Neural progenitor cell (in vitro differentiated cells): Measurements from ENCODE around the gene CCDC73. TPM values are rescaled to one million over a fixed set of nuclear protein-coding genes. Genes with fewer than 3 reads are reported as not detected.

Experiments
- DNase-seq: peaks from one replicate; pipeline ENCODE4 v3.0.0-alpha.2; 2016; ENCODE audit warnings: low spot score
- H2AFZ ChIP-seq: fragments of 200-600 bp; sonication (generic); replicated peaks from 2 replicates; pipeline ENCODE4 v1.6.1; 2016; ENCODE audit warnings: antibody characterized with exemption
- H3F3A ChIP-seq: fragments of 200-600 bp; sonication (generic); 2 replicates; pipeline ENCODE4 v1.6.1; 2016; ENCODE audit warnings: antibody characterized with exemption, low read depth
- H3K27ac ChIP-seq: fragments of 200-600 bp; sonication (generic); 2 replicates; pipeline ENCODE4 v1.5.1; 2016; ENCODE audit warnings: mild to moderate bottlenecking
- H3K27me3 ChIP-seq: fragments of 200-600 bp; sonication (generic); 2 replicates; pipeline ENCODE4 v1.6.1; 2016; ENCODE audit warnings: mild to moderate bottlenecking, moderate library complexity
- H3K36me3 ChIP-seq: fragments of 200-600 bp; sonication (generic); 2 replicates; pipeline ENCODE4 v1.5.1; 2016
- H3K4me1 ChIP-seq: fragments of 200-600 bp; sonication (generic); 2 replicates; pipeline ENCODE4 v1.6.1; 2016; ENCODE audit warnings: mixed run types
- H3K4me2 ChIP-seq: fragments of 200-600 bp; sonication (generic); 2 replicates; pipeline ENCODE4 v1.6.1; 2016
- H3K4me3 ChIP-seq: fragments of 200-600 bp; sonication (generic); 2 replicates; pipeline ENCODE4 v1.5.1; 2016
- H3K79me2 ChIP-seq: fragments of 200-600 bp; sonication (generic); 2 replicates; pipeline ENCODE4 v1.6.1; 2016; ENCODE audit warnings: low read depth
- H3K9ac ChIP-seq: fragments of 200-600 bp; sonication (generic); 2 replicates; pipeline ENCODE4 v1.6.1; 2016
- H3K9me3 ChIP-seq: fragments of 200-600 bp; sonication (generic); 2 replicates; pipeline ENCODE4 v1.5.1; 2016; ENCODE audit warnings: low read depth
- H4K20me1 ChIP-seq: fragments of 200-600 bp; sonication (generic); 2 replicates; pipeline ENCODE4 v1.6.1; 2016; ENCODE audit warnings: low read depth
- H3K27ac Mint-ChIP-seq: 3 replicates; pipeline ENCODE4 v1.8.0; 2021; ENCODE audit warnings: mixed read lengths
- H3K27me3 Mint-ChIP-seq: 2 replicates; pipeline ENCODE4 v1.8.0; 2022; ENCODE audit warnings: low read depth, mild to moderate bottlenecking, inconsistent platforms, moderate library complexity, mixed read lengths; ENCODE audit not compliant: insufficient read depth
- H3K36me3 Mint-ChIP-seq: 3 replicates; pipeline ENCODE4 v1.8.0; 2021; ENCODE audit warnings: mixed read lengths
- H3K4me1 Mint-ChIP-seq: 3 replicates; pipeline ENCODE4 v1.8.0; 2021; ENCODE audit warnings: mixed read lengths
- H3K4me3 Mint-ChIP-seq: 3 replicates; pipeline ENCODE4 v1.8.0; 2021; ENCODE audit warnings: mild to moderate bottlenecking, moderate library complexity, mixed read lengths
- H3K9me3 Mint-ChIP-seq: 3 replicates; pipeline ENCODE4 v1.8.0; 2020; ENCODE audit warnings: mixed read lengths
- EZH2 ChIP-seq: fragments of 200-600 bp; sonication (generic); IDR thresholded peaks from 2 replicates; pipeline ENCODE4 v1.6.1; 2017; ENCODE audit warnings: antibody characterized with exemption, mild to moderate bottlenecking, moderate library complexity
- EZH2phosphoT487 ChIP-seq: fragments of 200-600 bp; sonication (generic); IDR thresholded peaks from 2 replicates; pipeline ENCODE4 v1.6.1; 2017; ENCODE audit warnings: antibody characterized with exemption
- total RNA-seq: library from RNA; depleted of rRNA; stranded (reverse); fragments of >200 nt; gene quantifications from 2 replicates; pipeline ENCODE4 v1.2.3, GENCODE V29; 2015; ENCODE audit warnings: low replicate concordance
- TF ChIP-seq, protein P1 (sequence below): fragments of 200-600 bp; sonication (generic); IDR thresholded peaks from 2 replicates; pipeline ENCODE4 v1.5.1; 2017; ENCODE audit warnings: antibody characterized with exemption, mild to moderate bottlenecking

The CCDC73 gene
- total RNA-seq, result not detected in 2 replicates

DNA sequence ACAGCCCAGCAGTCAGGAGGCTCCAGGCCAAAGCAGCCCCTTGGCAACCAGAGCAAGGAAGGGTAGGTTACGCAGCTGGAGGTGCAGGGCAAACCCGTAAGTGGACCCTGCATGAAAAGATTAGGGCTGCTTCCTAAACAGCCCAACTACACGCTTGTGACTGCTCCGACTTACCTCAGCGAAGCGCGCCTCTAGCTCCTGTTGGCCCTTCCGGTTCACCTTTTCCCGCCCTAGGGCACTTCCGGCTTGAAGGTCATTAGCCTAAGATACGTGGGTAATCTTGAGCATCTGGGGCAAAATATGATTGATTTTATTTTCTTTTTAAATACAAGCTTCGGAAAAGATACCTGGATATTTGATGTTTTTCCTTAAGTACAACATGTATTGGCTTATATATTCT is at the start of gene CCDC73:
TSS of gene CCDC73 (minus strand) at position 224 of the 400 bp plus-strand sequence. CDS start 34,419 bp downstream, outside the sequence.
- Mint-ChIP-seq H3K4me1 (no peaks in the 10 kb centered on the region), H3K27ac (no peak within 1 kb of the TSS), H3K4me3 (no peak within 1 kb of the TSS), H3K27me3 (peaks cover 2% of the 10 kb centered on the region), H3K9me3 (no peaks in the 10 kb centered on the region), H3K36me3 (no peaks in the 10 kb centered on the region)
- Histone ChIP-seq H3K27me3 (peaks cover 4% of the 10 kb centered on the region), H3K4me2 (no peak within 1 kb of the TSS), H3K9me3 (no peaks in the 10 kb centered on the region), H3K79me2 (no peaks in the 10 kb centered on the region), H3K4me3 (no peak within 1 kb of the TSS), H3K36me3 (no peaks in the 10 kb centered on the region), H3K9ac (no peak within 1 kb of the TSS), H3K4me1 (no peaks in the 10 kb centered on the region), H2AFZ (no peak within 1 kb of the TSS), H4K20me1 (no peaks in the 10 kb centered on the region), H3K27ac (no peak within 1 kb of the TSS), H3F3A (no peaks in the 10 kb centered on the region)
- DNase-seq, result no peak
- no peak for TF ChIP-seq EZH2phosphoT487
- TF ChIP-seq, protein P1, sequence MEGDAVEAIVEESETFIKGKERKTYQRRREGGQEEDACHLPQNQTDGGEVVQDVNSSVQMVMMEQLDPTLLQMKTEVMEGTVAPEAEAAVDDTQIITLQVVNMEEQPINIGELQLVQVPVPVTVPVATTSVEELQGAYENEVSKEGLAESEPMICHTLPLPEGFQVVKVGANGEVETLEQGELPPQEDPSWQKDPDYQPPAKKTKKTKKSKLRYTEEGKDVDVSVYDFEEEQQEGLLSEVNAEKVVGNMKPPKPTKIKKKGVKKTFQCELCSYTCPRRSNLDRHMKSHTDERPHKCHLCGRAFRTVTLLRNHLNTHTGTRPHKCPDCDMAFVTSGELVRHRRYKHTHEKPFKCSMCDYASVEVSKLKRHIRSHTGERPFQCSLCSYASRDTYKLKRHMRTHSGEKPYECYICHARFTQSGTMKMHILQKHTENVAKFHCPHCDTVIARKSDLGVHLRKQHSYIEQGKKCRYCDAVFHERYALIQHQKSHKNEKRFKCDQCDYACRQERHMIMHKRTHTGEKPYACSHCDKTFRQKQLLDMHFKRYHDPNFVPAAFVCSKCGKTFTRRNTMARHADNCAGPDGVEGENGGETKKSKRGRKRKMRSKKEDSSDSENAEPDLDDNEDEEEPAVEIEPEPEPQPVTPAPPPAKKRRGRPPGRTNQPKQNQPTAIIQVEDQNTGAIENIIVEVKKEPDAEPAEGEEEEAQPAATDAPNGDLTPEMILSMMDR, result no peak
- TF ChIP-seq EZH2, result no peak

DNA sequence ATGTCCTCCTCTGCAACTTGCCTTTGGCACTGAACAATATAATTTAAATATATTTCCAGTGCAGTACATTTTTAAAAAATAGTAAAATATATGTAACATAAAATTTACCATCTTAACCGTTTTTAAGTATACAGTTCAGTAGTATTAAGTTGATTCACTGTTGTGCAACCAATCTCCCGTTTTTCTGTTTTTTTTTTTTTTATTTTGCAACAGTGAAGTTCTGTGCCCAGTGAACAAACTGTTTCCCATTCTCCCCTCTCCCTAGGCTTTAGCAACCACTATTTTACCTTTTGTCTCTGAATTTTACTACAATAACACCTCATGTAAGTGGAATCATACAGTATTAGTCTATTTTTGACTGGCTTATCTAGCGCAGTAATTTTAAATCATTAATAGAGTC is 49.1 kb upstream of the CCDC73 start:
- H3K9me3 Mint-ChIP-seq, result no peaks in the 10 kb centered on the region
- H3K36me3 ChIP-seq, result no peaks in the 10 kb centered on the region

DNA sequence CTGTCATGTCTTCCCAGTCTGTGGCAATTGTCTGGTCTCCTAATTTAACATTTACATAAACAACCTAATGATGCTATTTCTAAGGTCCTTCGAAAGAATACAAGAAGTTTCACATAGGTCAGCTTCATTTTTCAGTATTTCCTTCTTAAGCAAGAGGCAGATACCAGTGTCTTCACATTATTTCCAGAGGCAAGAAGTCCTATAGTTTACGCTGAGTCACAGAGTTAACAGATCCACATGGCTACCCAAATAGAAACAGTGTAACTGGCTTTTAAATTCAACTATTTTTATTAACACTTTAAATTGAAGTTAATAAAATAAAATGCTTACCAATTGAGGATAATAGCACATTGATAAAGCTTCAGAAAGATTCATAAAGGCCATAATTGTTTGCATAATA is 46.1 kb upstream of the CCDC73 start:
- Mint-ChIP-seq H3K4me3 (no peak overlapping the region), H3K9me3 (no peaks in the 10 kb centered on the region), H3K4me1 (no peaks in the 10 kb centered on the region), H3K27me3 (no peaks in the 10 kb centered on the region), H3K36me3 (no peaks in the 10 kb centered on the region), H3K27ac (no peak overlapping the region)
- Histone ChIP-seq H3K9ac (no peak overlapping the region), H4K20me1 (no peaks in the 10 kb centered on the region), H3K4me1 (peaks cover 7% of the 10 kb centered on the region), H3K27ac (no peak overlapping the region), H3K4me2 (no peak overlapping the region), H3K27me3 (no peaks in the 10 kb centered on the region), H3K79me2 (no peaks in the 10 kb centered on the region), H3K36me3 (no peaks in the 10 kb centered on the region), H2AFZ (no peak overlapping the region), H3K4me3 (no peak overlapping the region), H3F3A (no peaks in the 10 kb centered on the region), H3K9me3 (no peaks in the 10 kb centered on the region)
- no peak for DNase-seq
- no peak for TF ChIP-seq EZH2phosphoT487
- no peak for TF ChIP-seq EZH2
- TF ChIP-seq, protein P1, result no peak

More for the DNA sequence above, 49.1 kb upstream of the CCDC73 start:
- H3K4me3 Mint-ChIP-seq, result no peak overlapping the region
- no peak for TF ChIP-seq EZH2
- TF ChIP-seq, protein P1, result no peak
- TF ChIP-seq EZH2phosphoT487, result no peak
- H3K27ac ChIP-seq, result no peak overlapping the region
- H3K79me2 ChIP-seq, result no peaks in the 10 kb centered on the region
- no peak overlapping the region for H2AFZ ChIP-seq
- H3K4me1 ChIP-seq, result peaks cover 7% of the 10 kb centered on the region
- H3K36me3 Mint-ChIP-seq, result no peaks in the 10 kb centered on the region
- H3K9ac ChIP-seq, result no peak overlapping the region
- no peaks in the 10 kb centered on the region for H3F3A ChIP-seq
- no peak overlapping the region for H3K4me2 ChIP-seq
- no peak overlapping the region for H3K27ac Mint-ChIP-seq
- no peak for DNase-seq
- no peaks in the 10 kb centered on the region for H3K27me3 ChIP-seq
- no peaks in the 10 kb centered on the region for H3K4me1 Mint-ChIP-seq
- no peaks in the 10 kb centered on the region for H4K20me1 ChIP-seq
- no peak overlapping the region for H3K4me3 ChIP-seq
- no peaks in the 10 kb centered on the region for H3K9me3 ChIP-seq
- no peaks in the 10 kb centered on the region for H3K27me3 Mint-ChIP-seq
